NT2/D1 (cell line): ENCODE results near the gene SLC35B4.

Experiments
- DNase-seq: peaks from one replicate; pipeline ENCODE4 v3.0.0-alpha.2; 2011; ENCODE audit warnings: low read depth, low spot score
- H3K27me3 ChIP-seq: 2 replicates; pipeline ENCODE4 v1.6.0; 2011; ENCODE audit warnings: mild to moderate bottlenecking; ENCODE audit not compliant: insufficient read length, insufficient read depth
- H3K36me3 ChIP-seq: 2 replicates; pipeline ENCODE4 v1.6.1; 2011; ENCODE audit warnings: mild to moderate bottlenecking, low read length, mixed read lengths; ENCODE audit not compliant: insufficient read depth, insufficient read length
- H3K4me1 ChIP-seq: 2 replicates; pipeline ENCODE4 v1.5.1; 2011; ENCODE audit not compliant: insufficient read depth, insufficient read length
- H3K4me3 ChIP-seq: 2 replicates; pipeline ENCODE4 v1.5.1; 2011; ENCODE audit warnings: low read depth; ENCODE audit not compliant: insufficient read length
- H3K9ac ChIP-seq: 2 replicates; pipeline ENCODE4 v1.6.0; 2011; ENCODE audit warnings: low read depth; ENCODE audit not compliant: insufficient read length
- H3K9me3 ChIP-seq: 2 replicates; pipeline ENCODE4 v1.5.1; 2011; ENCODE audit warnings: mild to moderate bottlenecking, low read length; ENCODE audit not compliant: insufficient read depth
- SUZ12 ChIP-seq: IDR thresholded peaks from 2 replicates; pipeline ENCODE4 v1.6.1; 2011; ENCODE audit not compliant: insufficient read length, insufficient read depth; ENCODE audit errors: extremely low read depth
- YY1 ChIP-seq: IDR thresholded peaks from 2 replicates; pipeline ENCODE4 v1.6.1; 2011; ENCODE audit not compliant: insufficient read length, insufficient read depth
- ZNF274 ChIP-seq: IDR thresholded peaks from 2 replicates; pipeline ENCODE4 v1.6.1; 2011; ENCODE audit warnings: mild to moderate bottlenecking, low read depth, low read length

The SLC35B4 gene

DNA sequence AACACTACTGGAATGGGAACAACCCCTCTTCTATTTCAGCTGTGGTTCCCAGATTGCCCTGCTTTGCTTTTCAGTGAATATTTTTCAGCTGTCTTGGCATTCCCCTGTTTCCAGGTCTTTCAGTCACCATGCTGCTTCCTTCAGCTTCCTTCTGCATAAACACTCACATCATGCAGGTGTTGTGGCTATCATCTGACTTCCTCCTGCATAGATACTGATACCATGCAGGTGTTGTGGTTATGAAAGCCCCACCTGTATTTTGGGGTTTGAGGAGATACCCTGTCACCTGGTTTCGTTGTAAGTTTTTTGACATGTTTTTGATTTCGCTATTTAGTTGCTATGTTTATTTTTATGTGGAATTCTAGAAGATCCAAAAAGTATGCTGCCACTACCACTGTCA lies 71.5 kb downstream of the SLC35B4 start:
- DNase-seq, result no peak
- no peak for TF ChIP-seq YY1
- TF ChIP-seq SUZ12, result no peak
- TF ChIP-seq ZNF274, result no peak
- Histone ChIP-seq H3K4me1 (no peaks in the 10 kb centered on the region), H3K9ac (no peak overlapping the region), H3K36me3 (no peaks in the 10 kb centered on the region), H3K27me3 (no peaks in the 10 kb centered on the region), H3K9me3 (no peaks in the 10 kb centered on the region), H3K4me3 (no peak overlapping the region)
